ENCODE data around the gene TRIM63. TPM values are rescaled to one million over a fixed set of nuclear protein-coding genes. Genes with fewer than 3 reads are reported as not detected.

TRIM63 gene
- total and polyA plus RNA-seq, 9 of the 15 experiments (the other 6 are each of a cell fraction or from before 2014, with no cell fraction given), result 0.08 to 0.57 (median 0.36) TPM

DNA sequence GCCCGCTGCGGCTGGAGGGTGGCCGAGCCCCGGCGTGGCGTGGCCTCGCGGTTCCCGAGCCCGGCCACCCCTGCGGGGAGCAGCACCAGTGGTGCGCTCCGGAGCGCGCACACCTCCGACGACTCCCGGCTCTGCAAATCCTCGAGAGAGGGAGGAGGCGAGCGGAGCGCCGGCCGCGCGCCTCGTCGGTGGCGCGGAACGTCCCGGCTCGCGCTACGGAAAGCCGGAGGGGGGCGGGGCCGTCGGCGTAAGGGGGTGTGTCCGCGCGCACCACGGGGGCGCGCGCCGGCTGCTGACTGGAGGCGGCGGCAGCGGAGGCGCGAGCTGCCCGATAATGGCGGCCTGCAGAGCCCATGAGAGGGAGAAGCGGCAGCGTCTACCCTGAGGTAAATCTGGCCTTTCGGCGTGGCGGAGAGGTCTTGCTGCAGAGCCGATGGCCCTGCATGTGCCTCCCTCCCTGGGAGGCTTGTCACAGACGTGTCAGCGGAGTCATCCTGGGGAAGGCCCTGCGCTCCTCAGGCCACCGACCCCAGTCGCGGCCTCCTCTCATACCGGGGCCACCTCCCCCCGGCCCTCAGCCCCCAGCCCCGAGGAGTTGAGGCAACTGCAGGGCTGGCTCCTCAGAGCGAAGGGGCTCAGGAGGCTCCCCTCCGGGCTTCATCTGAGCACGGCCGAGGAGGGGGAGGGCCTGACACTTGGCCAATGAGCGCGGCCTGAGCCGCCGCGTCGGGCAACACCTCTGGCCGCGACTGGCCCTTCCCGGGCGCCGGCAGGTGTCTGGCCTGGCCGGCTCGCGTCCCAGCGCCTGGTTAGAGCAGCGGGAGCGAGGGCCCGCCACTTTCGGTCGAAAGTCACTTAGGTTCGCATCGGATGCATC, 44.3 kb upstream of the TRIM63 start, which contains the start of gene PDIK1L (continued):
- TF ChIP-seq BRD4 (IDR thresholded peaks at IDR 0.05) (no peak), ZKSCAN8 (CRISPR knock-in tag; IDR thresholded peaks at IDR 0.05) (0 out of 2 replicates have a peak, but pooled peaks have one; percentile 19), GATA2 (CRISPR knock-in tag; IDR thresholded peaks at IDR 0.05) (no peak), ARNT (IDR thresholded peaks at IDR 0.05) (no peak), RBFOX2 (IDR thresholded peaks at IDR 0.05; ENCODE audit: low read depth, low read length) (peak; percentile 83), ZNF232 (CRISPR knock-in tag; IDR thresholded peaks at IDR 0.05) (no peak), AFF1 (IDR thresholded peaks at IDR 0.05; ENCODE audit: low read depth in 1 of 2, partially characterized antibody in 2 of 2) (no peak), ZNF436 (CRISPR knock-in tag; IDR thresholded peaks at IDR 0.05) (0 out of 2 replicates have a peak, but pooled peaks have one; percentile 14), ZNF121 (CRISPR knock-in tag; conservative IDR thresholded peaks at IDR 0.05) (no peak), NR2C2 (CRISPR knock-in tag; IDR thresholded peaks at IDR 0.05) (no peak), NR2C2 (tag; IDR thresholded peaks at IDR 0.05) (peak; percentile 53; the same call in 1 of the 2 replicates), MYNN (IDR thresholded peaks at IDR 0.05) (no peak; the same call in 1 of the 2 replicates), MYNN (CRISPR knock-in tag; IDR thresholded peaks at IDR 0.05) (no peak), E2F5 (CRISPR knock-in tag; IDR thresholded peaks at IDR 0.05) (no peak; the same call in 1 of the 2 replicates), TBP (optimal IDR thresholded peaks at IDR 0.05; ENCODE audit: low read depth, low read length) (peak; percentile 73), ETV6 (IDR thresholded peaks at IDR 0.05; ENCODE audit: borderline replicate concordance in 1 of 2, low read depth in 2 of 2, low read length in 1 of 2) (no peak), ETV6 (CRISPR knock-in tag; IDR thresholded peaks at IDR 0.05; ENCODE audit: borderline replicate concordance) (no peak), HDGF (IDR thresholded peaks at IDR 0.05) (no peak), SNAPC5 (CRISPR knock-in tag; IDR thresholded peaks at IDR 0.05) (no peak), ZBTB7A (IDR thresholded peaks at IDR 0.05; ENCODE audit: borderline replicate concordance, control insufficient read depth, low read depth, low read length) (0 out of 2 replicates have a peak, but pooled peaks have one; percentile 20), SP1 (CRISPR knock-in tag; IDR thresholded peaks at IDR 0.05) (peak; percentile 85), ZBTB34 (CRISPR knock-in tag; IDR thresholded peaks at IDR 0.05) (no peak)
